B cell (primary cell): ENCODE measurements around the gene COX20.

Experiments used
- CTCF ChIP-seq: fragments of 200-600 bp; IDR thresholded peaks from one replicate; pipeline ENCODE4 v1.8.0; 2022; ENCODE audit warnings: antibody characterized with exemption, mild to moderate bottlenecking
- EZH2 ChIP-seq: IDR thresholded peaks from 2 replicates; pipeline ENCODE4 v1.6.1; 2012; ENCODE audit warnings: borderline replicate concordance, low read depth, mild to moderate bottlenecking, moderate library complexity, low read length; ENCODE audit not compliant: insufficient read depth, poor library complexity, severe bottlenecking

DNA sequence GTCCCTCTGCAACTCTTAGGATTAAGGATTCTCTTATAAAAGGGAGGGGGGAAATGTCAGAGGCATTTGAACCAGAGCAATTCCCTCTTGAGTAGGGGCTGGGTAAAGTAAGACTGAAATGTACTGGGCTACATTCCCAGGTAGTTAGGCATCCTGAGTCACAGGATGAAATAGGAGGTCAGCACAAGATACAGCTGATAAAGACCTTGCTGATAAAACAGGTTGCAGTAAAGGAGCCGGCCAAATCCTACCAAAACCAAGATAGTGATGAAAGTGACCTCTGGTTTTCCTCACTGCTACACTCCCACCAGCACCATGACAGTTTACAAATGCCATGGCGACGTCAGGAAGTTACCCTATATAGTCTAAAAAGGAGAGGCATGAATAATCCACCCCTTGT is 14.3 kb upstream of the COX20 start:
- TF ChIP-seq CTCF (no peak), EZH2 (no peak)
